Mammary epithelial cell (primary cell): Measurements from ENCODE around the gene ABL1.

ENCODE experiments used
- EZH2 ChIP-seq: IDR thresholded peaks from 2 replicates; pipeline ENCODE4 v1.6.1; 2012; ENCODE audit warnings: low read length, inconsistent platforms, borderline replicate concordance
- TF ChIP-seq, protein P1 (sequence below), 2 donors: IDR thresholded peaks in 1 of 2; conservative IDR thresholded peaks in 1 of 2; 2 replicates each; pipeline ENCODE4 v1.5.1; 2011 to 2012; ENCODE audit warnings: inconsistent platforms in 2 of 2, low read length in 2 of 2, mild to moderate bottlenecking in 2 of 2, control low read depth in 1 of 2, low read depth in 1 of 2; ENCODE audit not compliant: insufficient read depth in 1 of 2; ENCODE audit errors: extremely low read depth in 1 of 2

DNA sequence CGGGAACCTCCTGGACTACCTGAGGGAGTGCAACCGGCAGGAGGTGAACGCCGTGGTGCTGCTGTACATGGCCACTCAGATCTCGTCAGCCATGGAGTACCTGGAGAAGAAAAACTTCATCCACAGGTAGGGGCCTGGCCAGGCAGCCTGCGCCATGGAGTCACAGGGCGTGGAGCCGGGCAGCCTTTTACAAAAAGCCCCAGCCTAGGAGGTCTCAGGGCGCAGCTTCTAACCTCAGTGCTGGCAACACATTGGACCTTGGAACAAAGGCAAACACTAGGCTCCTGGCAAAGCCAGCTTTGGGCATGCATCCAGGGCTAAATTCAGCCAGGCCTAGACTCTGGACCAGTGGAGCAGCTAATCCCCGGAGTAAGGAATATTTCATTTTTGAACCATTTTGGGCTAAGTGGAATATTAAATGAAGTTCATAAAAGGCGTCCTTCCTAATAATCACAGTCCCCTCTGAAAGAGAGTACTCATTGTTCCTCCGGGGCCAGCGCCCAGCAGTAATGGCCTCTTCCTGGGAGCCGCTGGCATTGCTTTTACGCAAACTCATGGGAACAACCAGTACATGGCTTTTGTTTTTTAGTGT lies 38.0 kb downstream of the ABL1 start:
- TF ChIP-seq EZH2, result no peak
- TF ChIP-seq, protein P1, sequence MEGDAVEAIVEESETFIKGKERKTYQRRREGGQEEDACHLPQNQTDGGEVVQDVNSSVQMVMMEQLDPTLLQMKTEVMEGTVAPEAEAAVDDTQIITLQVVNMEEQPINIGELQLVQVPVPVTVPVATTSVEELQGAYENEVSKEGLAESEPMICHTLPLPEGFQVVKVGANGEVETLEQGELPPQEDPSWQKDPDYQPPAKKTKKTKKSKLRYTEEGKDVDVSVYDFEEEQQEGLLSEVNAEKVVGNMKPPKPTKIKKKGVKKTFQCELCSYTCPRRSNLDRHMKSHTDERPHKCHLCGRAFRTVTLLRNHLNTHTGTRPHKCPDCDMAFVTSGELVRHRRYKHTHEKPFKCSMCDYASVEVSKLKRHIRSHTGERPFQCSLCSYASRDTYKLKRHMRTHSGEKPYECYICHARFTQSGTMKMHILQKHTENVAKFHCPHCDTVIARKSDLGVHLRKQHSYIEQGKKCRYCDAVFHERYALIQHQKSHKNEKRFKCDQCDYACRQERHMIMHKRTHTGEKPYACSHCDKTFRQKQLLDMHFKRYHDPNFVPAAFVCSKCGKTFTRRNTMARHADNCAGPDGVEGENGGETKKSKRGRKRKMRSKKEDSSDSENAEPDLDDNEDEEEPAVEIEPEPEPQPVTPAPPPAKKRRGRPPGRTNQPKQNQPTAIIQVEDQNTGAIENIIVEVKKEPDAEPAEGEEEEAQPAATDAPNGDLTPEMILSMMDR (conservative IDR thresholded peaks at IDR 0.05 in 1 of 2, IDR thresholded peaks at IDR 0.05 in 1 of 2; ENCODE audit: extremely low read depth in 1 of 2, insufficient read depth in 1 of 2, low read depth in 1 of 2, low read length in 2 of 2), result no peak
